Nucleus accumbens (tissue), 56 donors: ENCODE results near the gene GRIK5.

Experiments used
- DNase-seq, 56 donors: peaks; one replicate each; lab custom pipeline; 2025; lab: John Stamatoyannopoulos, UW

The GRIK5 gene

GRCh38 chr19:42096255-42096837 lies 26.3 kb upstream of the GRIK5 start:
- no peak for DNase-seq

- DNase-seq, result no peak
Measured at GRCh38 chr19:42095814-42096230, 25.8 kb upstream of the GRIK5 start.

- no peak for DNase-seq
Measured at GRCh38 chr19:42095142-42095813, 25.3 kb upstream of the GRIK5 start.

- no peak for DNase-seq
Measured at GRCh38 chr19:42093926-42094325, 23.9 kb upstream of the GRIK5 start.

GRCh38 chr19:42093505-42093904 lies 23.5 kb upstream of the GRIK5 start:
- DNase-seq, result no peak

GRCh38 chr19:42092350-42092749 lies 22.3 kb upstream of the GRIK5 start:
- DNase-seq, result no peak

GRCh38 chr19:42091742-42092141 lies 21.7 kb upstream of the GRIK5 start:
- DNase-seq, result no peak

- no peak for DNase-seq
Measured at GRCh38 chr19:42091300-42091699, 21.3 kb upstream of the GRIK5 start.

GRCh38 chr19:42090672-42091071 lies 20.7 kb upstream of the GRIK5 start:
- no peak for DNase-seq

GRCh38 chr19:42089772-42090171 lies 19.8 kb upstream of the GRIK5 start:
- DNase-seq, result no peak

- no peak for DNase-seq
Measured at GRCh38 chr19:42089191-42089750, 19.3 kb upstream of the GRIK5 start.

- DNase-seq, result no peak
Measured at GRCh38 chr19:42088471-42089190, 18.6 kb upstream of the GRIK5 start.

- DNase-seq, result no peak
Measured at GRCh38 chr19:42086770-42087550, 17.0 kb upstream of the GRIK5 start.

- DNase-seq, result no peak
Measured at GRCh38 chr19:42086188-42086736, 16.3 kb upstream of the GRIK5 start.

GRCh38 chr19:42083537-42083936 lies 13.5 kb upstream of the GRIK5 start:
- DNase-seq, result no peak

- peak in 2 of 56 donors; percentile 11 to 31 for DNase-seq
Measured at GRCh38 chr19:42081584-42082203, 11.7 kb upstream of the GRIK5 start.

- no peak for DNase-seq
Measured at GRCh38 chr19:42080764-42081375, 10.9 kb upstream of the GRIK5 start.

GRCh38 chr19:42079886-42080763 lies 10.1 kb upstream of the GRIK5 start:
- no peak for DNase-seq

GRCh38 chr19:42079276-42079669 lies 9.3 kb upstream of the GRIK5 start:
- no peak for DNase-seq
